ENCODE data around the gene RIMBP2. TPM values are rescaled to one million over a fixed set of nuclear protein-coding genes. Genes with fewer than 3 reads are reported as not detected.

RIMBP2 gene
- total and polyA plus RNA-seq, 4 donors = 0.05 to 2.9 (median 0.95) TPM

GRCh38 chr12:130412384-130412783 lies 303.7 kb downstream of the RIMBP2 start:
- Histone ChIP-seq H3K27me3 (ENCODE audit: control insufficient read depth in 3 of 3, insufficient read depth in 3 of 3, low read length in 2 of 3) (no peaks in the 10 kb centered on the region), H3K27ac (ENCODE audit: low read depth in 1 of 2, low read length in 1 of 2) (no peak overlapping the region), H3K9ac (ENCODE audit: insufficient read depth in 1 of 2, low read length in 2 of 2) (no peak overlapping the region), H3K4me1 (ENCODE audit: control insufficient read depth in 5 of 5, insufficient read depth in 5 of 5, low read length in 5 of 5) (no peaks in the 10 kb centered on the region), H3K9me3 (ENCODE audit: control insufficient read depth in 4 of 4, insufficient read depth in 3 of 4, low read length in 3 of 4) (peaks cover 0 to 6% (median 0%) of the 10 kb centered on the region in 4 donors), H3K4me3 (no peak overlapping the region), H3K36me3 (ENCODE audit: control insufficient read depth in 4 of 4, insufficient read depth in 4 of 4, low read length in 4 of 4) (no peaks in the 10 kb centered on the region)
- DNase-seq (no peak), ATAC-seq (ENCODE audit: insufficient read depth, low FRiP score) (no peak)
- 74 to 83% methylated on average over 8 of the region's 8 CpGs for WGBS, 2 donors
- TF ChIP-seq CTCF (IDR thresholded peaks at IDR 0.05; ENCODE audit: control extremely low read depth, extremely low read depth) = no peak

GRCh38 chr12:130405332-130405731 lies 310.8 kb downstream of the RIMBP2 start:
- no peak overlapping the region for H3K27ac ChIP-seq (ENCODE audit: low read depth in 1 of 2, low read length in 1 of 2)
- TF ChIP-seq CTCF (IDR thresholded peaks at IDR 0.05; ENCODE audit: control extremely low read depth, extremely low read depth) = no peak
- no peak overlapping the region for H3K4me3 ChIP-seq
- DNase-seq (no peak), ATAC-seq (ENCODE audit: insufficient read depth, low FRiP score) (no peak)
- H3K9ac ChIP-seq (ENCODE audit: insufficient read depth in 1 of 2, low read length in 2 of 2) = no peak overlapping the region
- WGBS, 2 donors = 60 to 79% methylated on average over 7 of the region's 7 CpGs
- H3K4me1 ChIP-seq (ENCODE audit: control insufficient read depth in 5 of 5, insufficient read depth in 5 of 5, low read length in 5 of 5) = no peaks in the 10 kb centered on the region
- peaks cover 0 to 1% (median 0%) of the 10 kb centered on the region in 3 donors for H3K27me3 ChIP-seq (ENCODE audit: control insufficient read depth in 3 of 3, insufficient read depth in 3 of 3, low read length in 2 of 3)
- no peaks in the 10 kb centered on the region for H3K36me3 ChIP-seq (ENCODE audit: control insufficient read depth in 4 of 4, insufficient read depth in 4 of 4, low read length in 4 of 4)
- peaks cover 0 to 6% (median 0%) of the 10 kb centered on the region in 4 donors for H3K9me3 ChIP-seq (ENCODE audit: control insufficient read depth in 4 of 4, insufficient read depth in 3 of 4, low read length in 3 of 4)

- Histone ChIP-seq H3K9me3 (ENCODE audit: control insufficient read depth in 4 of 4, insufficient read depth in 3 of 4, low read length in 3 of 4) (no peaks in the 10 kb centered on the region), H3K27ac (ENCODE audit: low read depth in 1 of 2, low read length in 1 of 2) (no peak overlapping the region), H3K9ac (ENCODE audit: insufficient read depth in 1 of 2, low read length in 2 of 2) (no peak overlapping the region), H3K27me3 (ENCODE audit: control insufficient read depth in 3 of 3, insufficient read depth in 3 of 3, low read length in 2 of 3) (peaks cover 0 to 4% (median 0%) of the 10 kb centered on the region in 3 donors), H3K4me3 (no peak overlapping the region), H3K36me3 (ENCODE audit: control insufficient read depth in 4 of 4, insufficient read depth in 4 of 4, low read length in 4 of 4) (no peaks in the 10 kb centered on the region), H3K4me1 (ENCODE audit: control insufficient read depth in 5 of 5, insufficient read depth in 5 of 5, low read length in 5 of 5) (no peaks in the 10 kb centered on the region)
- 80 to 82% methylated on average over 6 of the region's 6 CpGs for WGBS, 2 donors
- no peak for TF ChIP-seq CTCF (IDR thresholded peaks at IDR 0.05; ENCODE audit: control extremely low read depth, extremely low read depth)
- DNase-seq (peak in 2 of 3 donors; percentile 19 to 27), ATAC-seq (ENCODE audit: insufficient read depth, low FRiP score) (no peak)
Measured at GRCh38 chr12:130401703-130402102, 314.4 kb downstream of the RIMBP2 start.

Data from lung (tissue), 12 donors.